Stimulated activated CD4-positive, alpha-beta T cell treated with anti-CD3 and anti-CD28 coated beads, Interleukin-12 subunit alpha, Interleukin-12 subunit beta, amount 100 ng/mL, for 24 hours (primary cell): ENCODE results near the gene ENG.
"Not testable (repeated sequence)": the region's sequence is repeated elsewhere in the genome, so short reads cannot be mapped to it uniquely, and the experiment has no call there.

Experiments
- DNase-seq, 2 experiments: peaks; one replicate each; pipeline ENCODE4 v3.0.0-alpha.2; 2020; ENCODE audit warnings: low read depth in 2 of 2

ENG gene

DNA sequence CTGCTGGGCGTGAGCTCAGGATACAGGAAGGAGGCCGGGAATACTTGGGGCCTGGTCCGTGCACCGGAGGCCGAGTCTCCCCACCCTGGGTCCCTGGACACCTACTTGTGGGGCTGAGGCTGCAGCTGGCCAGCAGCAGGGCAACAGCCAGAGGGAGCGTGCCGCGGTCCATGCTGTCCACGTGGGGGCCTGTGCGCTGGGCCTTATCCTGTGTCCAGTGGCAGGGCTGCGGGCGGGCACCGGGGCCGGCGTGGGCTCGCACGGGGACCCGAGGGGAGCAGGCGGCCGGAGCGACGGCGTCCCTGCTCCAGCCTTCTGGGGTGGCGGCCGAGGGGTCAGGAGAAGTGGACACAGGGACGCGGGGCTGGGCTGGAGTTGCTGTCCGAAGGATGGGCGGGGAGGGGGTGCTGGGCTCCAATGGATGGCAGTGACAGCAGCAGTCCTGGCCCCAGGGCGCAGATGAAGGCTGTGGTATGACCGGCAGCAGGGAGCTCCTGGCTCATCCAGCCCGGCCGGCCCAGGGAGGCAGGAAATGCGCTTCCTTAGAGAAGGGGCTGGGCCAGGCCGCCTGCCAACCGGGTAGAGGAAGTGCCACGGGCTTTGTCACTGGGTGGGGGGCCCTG is at the start of gene ENG:
ENG (minus strand) TSS at position 475 of the 623 bp plus-strand sequence; CDS start at position 172, 303 bp downstream.
- peak in 1 of 2 experiments; percentile 27 for DNase-seq

DNA sequence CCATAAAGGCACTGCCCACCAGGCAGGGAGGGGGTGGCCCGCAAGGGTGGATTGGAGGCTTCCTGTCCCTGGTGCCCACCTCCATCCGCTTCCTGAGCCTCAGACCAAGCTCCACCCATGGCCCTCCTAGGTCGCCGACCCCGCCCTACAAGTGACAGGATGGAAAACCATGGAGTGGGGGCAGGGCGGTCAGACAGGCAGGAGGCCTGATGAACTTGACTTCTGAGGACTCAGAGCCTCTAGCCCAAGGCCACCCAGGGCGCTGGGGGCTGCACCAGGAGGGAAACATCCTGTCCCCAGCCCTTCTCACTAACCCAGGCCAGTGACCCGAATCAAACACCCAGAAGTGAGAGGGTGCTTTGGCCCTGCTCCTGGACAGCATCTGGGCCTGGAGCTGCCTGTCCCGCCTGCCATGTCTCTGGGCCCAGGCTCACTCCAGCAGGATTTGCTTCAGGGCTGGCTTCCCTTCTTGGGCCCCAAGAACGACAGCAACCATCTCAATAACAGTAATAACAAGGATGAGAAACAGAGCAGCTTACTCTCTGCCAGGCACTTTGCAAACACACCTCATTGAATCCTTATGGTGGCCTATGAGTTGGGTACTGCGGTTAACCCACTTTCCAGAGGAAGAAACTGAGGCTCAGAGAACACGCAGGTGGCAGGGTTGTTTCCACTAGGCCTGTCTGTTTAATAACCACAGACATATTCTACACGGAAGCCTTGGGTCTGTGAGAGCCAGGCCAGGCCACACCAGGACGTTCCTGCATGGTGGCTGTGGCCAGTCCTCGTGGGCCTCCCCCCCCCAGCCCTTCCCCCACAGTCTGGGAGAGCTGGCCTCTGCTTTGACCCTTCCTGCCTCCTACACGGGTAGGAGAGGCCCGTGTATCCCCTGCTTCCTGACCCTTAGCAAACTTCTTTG is 49.4 kb upstream of the ENG start:
- DNase-seq: peak; percentile 62 to 88

DNA sequence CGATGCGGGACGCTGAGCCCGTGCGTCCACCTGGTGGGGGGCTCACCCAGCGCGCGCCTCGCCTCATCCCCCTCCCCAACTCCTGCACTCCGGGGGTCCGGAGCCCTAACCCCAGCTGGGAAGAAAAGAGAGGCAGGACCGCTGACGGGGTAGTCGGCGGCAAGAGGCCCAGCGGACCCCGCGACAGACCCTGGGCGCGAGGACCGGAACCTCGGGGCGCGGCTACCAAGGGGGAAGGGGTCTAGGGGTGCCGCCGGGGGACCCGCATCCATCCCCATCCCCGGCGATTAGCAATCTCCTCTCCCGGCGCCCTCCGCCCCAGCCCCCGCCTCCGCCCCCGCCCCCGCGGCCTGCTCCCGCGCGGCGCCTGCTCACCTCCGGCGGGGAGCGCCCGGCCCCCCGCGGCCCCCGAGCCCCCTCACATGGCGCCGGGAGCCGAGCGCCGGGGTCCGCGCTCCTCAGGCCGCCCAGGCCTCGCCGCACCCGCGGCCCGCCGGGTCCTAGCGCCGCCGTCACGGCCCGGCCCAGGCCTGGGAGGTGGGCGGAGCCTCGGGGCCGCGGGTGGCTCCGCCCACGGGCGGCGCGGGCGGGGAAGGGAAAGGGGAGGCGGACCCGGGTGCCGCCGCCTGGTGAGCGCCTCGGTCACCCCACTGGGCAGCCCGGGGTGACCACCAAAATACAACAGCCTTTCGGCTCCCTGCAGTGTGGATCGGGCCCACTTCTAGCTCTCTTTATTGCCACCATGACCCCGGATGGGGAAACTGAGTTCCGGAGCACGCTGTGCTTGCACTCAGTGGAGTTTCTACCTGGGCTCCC is 44.9 kb upstream of the ENG start, which contains the start of gene ST6GALNAC6:
ST6GALNAC6 (minus strand) TSS at position 476 of the 816 bp plus-strand sequence. CDS start 1,622 bp downstream, outside the sequence.
- peak in 1 of 2 experiments; percentile 68 for DNase-seq

DNA sequence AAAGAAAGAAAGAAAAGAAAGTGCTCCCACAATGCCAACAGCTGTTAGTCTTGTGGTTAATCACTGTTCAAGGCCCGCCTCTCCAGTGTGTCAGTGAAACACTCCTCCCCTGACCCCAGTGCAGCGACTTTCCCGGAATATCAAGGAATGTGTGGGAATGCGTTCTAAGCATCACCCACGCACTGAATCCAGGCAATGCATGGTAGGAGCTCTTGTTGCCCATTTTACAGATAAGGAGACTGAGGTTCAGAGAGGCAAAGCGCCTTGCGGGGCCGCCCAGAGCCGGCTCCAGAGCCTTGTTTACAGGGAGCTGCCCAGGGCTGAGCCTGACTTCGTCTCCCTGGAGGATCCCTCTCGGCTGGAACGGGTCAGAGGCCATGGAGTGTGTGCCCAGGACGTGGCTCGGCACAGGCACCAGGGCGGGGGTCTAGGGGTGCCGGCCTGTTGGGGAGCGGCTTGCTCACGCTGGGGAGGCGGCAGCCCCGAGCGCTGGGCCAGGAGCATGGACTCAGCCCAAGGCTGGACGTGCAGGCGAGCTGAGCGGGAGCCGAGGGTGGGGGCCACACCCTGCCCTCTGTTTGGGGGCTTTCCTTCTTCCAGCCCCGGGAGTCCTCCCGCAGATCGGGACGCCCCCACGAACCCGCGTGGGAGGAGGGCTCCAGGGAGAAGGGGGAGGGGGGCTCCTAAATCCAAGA is 44.1 kb upstream of the ENG start:
- DNase-seq: no peak

DNA sequence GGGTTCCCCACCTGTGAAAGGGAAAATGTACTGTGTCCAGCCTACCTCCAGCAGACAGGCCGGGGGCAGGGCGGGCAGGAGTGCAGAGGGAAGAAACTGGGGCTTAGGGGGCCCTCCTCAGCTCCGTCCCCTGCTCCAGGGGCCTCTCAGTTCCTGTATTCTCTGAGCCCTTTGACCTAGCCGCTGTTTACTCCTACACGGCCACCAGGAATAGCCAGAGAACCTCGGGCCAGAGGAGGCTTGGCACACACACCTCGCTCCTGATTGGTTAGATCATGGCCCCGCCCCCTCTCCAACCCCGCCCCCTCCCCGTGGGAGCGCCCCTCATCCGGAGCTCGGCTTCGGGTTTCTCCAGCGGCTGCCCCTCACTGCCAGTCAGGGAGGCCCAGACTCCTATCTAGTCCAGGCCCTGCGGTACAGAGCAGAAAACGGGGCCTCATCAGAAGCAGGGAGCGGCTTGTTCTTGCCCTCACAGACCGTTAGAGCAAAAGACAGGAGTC is 42.8 kb upstream of the ENG start:
- DNase-seq: no peak

DNA sequence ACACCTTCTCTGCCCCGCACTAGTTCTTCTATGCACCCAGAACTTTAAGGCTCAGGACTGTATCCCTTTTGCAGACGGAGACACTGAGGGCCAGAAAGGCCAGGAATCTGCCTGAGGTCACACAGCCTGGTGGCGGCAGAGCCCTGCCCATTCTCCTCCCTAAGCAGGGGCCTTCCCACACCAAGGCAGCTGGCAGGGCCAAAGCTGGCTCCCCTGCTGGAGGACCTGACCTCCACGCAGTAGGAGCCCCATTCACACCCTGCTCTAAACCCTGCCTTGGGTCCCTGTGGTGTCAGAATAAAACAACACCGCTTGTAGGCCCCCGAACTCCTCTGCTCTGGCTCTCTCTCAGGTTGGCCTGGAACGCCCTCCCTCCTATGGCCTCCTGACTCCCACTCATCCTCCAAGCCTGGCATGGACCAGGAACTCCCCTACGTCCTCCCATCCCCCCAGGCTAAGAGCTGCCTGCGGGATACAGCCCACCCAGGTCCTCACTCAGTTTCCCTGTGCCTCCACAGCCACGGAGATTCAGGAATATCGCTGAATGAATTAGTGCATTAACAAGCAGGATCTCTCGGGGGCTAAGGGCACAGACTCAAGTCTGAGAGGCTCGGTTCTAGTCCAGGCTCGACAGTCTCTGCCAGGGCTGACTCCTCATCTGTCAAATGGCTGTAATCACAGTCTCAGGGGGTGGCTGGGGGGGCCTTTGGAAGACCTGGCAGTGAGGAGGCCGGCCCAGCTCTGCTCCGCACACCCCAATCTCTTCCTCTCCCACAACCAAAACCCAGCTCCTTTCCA is 42.1 kb upstream of the ENG start:
- no peak for DNase-seq

DNA sequence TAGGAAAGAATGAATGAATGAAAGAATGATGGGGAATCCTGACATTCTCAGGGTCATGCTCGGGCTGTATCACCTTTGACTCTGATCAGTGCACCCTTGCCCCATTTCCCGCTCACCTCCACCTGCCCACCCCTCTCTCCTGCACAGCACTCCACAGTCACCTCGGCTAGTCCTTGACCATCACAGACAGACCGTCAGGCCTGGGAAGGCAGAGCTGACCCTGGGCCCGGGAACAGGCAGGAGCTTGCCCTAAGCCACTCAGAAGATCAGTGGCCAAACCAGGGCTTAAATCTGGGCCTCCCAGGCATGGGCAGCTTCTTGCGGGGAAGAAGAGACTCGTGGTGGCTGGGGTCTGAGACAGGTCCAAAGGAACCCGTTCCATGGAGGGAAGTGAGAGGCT is 41.4 kb upstream of the ENG start:
- DNase-seq: no peak

DNA sequence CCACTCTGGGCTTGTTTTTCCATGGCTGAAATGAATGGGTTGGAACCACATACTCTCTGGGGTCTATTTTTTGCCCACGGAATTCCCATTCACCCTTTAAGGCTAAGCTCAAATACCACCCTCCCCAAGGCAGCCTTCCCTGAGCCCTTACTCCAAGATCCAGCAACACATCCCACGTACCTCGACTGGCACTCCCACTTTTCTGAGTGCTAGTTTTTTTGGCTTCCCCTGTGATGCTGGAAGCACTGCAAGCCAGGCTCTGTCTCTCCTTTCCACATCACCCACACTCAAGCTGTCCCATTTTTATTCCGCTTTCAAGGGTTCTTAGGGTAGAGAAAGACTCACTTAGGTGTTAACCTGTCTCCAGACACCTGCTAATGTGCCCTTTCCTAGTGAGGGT is 38.9 kb upstream of the ENG start:
- no peak for DNase-seq

DNA sequence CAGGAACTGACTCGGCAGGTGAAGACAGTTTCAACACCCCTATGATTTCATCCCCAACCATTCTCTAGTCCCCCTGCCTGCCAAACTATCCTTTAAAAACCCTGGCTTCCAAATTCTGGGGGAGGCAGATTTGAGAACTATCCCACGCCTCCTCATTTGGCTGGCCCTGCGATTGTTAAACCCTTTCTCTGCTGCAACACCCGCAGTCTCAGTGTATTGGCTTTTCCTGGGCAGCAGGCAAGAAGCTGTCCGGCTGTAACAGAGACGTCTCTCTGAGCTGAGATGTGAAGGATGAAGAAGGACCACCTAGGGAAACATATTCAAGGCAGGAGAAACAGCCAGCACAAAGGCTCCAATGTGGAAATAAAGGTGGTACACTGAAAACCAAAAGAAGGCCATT is 38.4 kb upstream of the ENG start:
- no peak for DNase-seq

DNA sequence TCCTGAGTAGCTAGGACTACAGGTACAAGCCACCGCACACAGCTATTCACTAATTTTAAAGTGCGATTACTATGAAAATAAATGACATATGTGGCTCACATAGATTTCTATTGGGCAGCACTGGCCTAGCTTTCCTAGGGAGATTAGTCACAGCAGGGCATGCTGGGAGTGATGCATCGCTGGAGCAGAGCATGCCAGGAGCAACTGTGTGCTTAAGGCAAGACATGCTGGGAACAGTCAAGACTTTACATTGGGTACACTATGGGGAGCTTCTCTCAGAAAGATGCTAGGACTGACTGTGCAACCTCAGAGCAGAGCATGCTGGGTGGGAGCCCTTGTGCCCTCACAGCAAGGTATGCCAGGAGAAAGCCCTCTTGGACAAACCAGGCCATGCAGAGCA is 35.6 kb upstream of the ENG start:
- DNase-seq: no peak

DNA sequence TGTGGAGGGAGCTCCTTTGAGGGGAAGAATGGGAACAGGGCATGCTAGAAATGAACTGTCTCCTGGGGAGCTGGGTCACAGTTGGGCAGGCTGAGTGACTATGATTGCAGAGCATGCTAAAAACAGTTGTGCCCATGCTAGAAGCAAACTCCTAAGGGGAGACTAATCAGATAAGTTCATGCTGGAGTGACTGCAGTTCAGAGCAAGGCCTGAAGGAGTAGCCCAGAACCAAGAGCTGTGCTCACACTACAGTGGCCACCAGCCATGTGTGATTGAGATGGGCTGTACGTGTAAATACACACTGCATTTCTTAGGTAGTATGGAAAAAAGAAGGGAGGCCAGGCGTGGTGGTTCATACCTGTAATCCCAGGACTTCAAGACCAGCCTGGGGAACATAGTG is 33.3 kb upstream of the ENG start:
- no peak for DNase-seq

DNA sequence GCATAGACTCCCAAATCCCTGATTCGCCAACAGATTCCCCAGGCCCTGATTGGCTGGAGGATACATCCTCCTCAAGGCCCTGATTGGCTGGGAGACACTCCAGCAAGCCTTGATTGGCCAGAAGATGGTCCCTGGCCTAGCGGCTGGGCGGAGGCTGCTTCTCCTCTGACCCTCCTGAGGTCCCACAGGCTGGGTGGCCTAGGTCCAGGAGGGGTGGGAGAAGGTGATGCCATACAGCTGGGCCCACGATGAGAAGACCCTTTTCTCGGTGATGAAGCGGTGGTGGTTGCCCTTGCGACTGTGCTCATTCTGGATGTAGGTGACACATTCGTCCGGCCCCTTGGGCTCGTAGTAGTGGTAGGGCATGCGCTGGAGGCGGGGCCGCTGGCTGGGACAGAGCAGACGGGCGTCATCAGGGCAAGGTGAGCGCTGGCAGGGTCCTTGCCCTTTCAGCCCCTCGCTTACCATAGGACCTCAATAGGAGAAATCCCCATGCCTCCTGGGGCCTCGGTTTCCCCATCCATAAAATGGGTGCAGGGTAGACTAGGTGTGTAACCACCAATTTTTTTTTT is 32.0 kb upstream of the ENG start:
- DNase-seq: no peak

DNA sequence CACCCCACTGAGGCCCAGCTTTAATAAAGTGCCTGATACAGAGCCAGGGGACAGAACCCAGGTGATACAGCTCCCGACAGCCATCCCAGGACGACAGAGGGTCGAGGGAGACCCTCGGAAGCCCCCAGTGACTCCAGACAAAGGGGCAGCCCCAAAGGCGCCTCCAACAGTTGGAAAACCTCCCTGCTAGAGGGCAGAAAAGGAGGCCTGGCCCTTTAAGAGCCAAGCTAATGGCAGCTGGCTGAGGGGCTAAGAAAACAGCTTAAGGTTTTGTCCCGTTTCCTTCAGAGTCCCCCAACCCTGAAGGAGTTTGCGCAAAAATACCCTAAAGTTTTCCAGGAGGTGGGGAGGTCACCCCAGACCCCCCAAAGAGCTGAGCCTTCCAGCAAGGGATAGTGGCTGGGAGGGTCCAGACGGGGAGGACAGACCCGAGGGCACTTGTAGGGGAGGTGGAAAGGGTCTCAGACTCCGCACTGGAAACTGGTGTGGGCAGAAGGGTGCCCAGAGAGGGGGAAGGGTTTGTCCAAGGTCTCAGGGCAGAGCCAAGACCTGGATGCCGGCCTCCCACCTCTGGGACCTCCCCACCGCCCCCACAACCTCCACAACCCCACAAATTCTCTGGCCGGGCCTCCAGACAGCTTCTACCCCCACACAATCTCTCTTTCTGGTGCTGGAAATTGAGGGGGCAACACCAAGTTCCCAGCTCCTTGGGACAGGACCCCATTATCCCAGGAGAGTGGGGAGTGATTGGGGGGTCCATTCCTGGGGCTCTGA is 31.2 kb upstream of the ENG start:
- no peak for DNase-seq

DNA sequence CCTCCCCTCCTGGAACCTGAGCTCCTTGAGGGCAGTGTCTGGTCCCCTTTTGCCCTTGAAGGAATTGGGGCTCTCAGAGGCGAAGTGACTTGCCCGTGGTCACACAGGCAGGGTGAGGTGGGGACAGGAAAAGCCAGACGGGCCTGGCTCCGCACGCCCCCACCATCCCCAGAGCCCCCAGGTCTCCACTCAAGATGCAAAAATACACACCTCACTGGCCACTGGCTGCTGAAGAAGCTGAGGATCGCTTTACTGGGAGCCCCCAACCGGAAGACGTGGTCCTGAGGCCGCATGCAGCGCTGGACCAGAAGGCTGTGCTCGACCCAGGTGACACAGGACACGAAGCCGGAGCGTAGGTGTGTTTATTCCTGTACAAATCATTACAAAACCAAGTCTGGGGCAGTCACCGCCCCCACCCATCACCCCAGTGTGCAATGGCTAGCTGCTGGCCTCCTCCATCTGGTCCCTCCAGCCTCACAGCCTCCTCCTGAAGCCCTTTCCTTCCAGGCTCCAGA is 30.6 kb upstream of the ENG start:
- DNase-seq: no peak

DNA sequence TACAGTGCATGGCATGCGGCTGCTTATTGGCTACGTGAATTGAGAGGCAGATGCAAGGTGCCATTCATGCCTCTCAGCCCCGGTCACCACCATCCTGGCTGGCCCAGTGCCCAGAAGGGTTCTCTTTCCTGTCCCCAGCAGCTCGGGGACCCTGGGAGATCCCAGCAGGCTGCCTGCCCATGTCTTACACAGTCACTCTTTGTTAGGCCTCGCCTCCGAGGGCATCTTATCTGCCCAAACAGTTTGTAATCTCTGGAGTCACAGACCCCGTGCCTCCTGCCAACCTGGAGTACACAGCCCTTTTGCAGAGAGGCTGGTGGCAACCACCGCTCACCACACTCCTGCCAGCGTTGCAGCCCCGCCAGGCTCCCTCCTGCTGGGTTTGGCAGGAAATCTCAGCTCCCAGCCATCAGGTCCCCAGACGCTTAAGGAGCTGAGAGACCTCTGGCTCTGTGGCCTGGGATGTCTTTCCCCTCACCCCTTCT is 30.0 kb upstream of the ENG start:
- no peak for DNase-seq

DNA sequence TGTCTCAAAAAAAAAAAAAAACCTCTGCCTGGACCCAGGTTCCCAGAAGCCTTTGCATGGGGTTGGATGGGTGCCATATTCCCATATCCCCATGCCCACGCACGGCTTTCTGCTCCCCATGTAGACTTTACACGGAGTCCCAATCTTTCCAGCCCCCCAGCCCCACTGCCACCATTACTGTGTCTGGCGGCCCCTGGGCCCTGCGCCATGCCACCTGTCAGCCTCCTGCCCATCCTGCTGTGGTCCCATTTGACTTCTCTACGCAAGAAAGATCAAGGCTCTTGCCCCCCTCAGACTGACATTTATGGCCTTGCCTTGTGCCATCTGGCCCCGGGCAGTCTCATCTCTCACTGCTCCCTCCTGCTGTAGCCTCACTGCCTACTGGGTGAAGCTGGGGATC is 29.5 kb upstream of the ENG start:
- DNase-seq: no peak

DNA sequence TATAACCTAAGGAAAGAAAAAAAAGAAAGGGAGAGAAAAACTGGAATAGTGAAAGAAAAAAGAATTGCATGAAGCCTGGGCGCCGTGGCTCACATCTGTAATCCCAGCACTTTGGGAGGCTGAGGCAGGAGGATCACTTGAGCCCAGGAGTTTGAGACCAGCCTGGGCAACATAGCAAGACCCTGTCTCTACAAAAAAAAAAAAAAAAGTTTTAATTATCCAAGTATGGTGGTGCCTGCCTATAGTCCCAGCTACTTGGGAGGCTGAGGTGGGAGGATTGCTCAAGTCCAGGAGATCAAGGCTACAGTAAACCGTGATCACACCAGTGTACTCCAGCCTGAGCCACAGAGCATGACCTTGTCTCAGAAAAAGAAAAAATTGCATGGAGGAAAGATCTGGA is 27.3 kb upstream of the ENG start:
- DNase-seq: not testable (repeated sequence)

DNA sequence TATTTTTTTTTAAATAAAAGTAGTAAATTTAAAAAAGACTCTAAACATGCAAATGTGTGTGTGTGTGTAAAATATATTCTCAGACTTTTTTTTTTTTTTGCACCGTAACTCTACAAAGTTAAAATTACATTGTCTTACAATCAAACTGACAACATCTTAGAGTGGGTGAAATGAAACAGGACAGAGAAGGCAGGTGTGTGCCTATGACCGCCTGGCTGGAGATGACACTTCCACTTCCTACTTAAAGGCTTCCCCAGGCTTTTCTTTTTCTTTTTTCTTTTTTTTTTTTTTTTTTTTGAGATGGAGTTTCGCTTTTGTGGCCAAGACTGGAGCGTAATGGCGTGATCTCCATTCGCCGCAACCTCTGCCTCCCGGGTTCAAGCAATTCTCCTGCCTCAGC is 25.7 kb upstream of the ENG start:
- DNase-seq: no peak
